Sigmoid colon (tissue), 4 donors: ENCODE data around the gene ATP1B3.

Source experiments
- CTCF ChIP-seq, 4 experiments: fragments of 450-650 bp in 3 of 4; fragments of 200-600 bp in 1 of 4; IDR thresholded peaks; one replicate each; pipeline ENCODE4 v1.5.1; 2016 to 2019; ENCODE audit warnings: antibody characterized with exemption in 4 of 4, mild to moderate bottlenecking in 3 of 4, moderate library complexity in 2 of 4
- EP300 ChIP-seq, 4 donors: sonication (generic); formaldehyde crosslinking; IDR thresholded peaks; one replicate each; pipeline ENCODE4 v1.6.1; 2017; ENCODE audit warnings: antibody characterized with exemption in 4 of 4
- POLR2A ChIP-seq, 2 donors: fragments of 450-650 bp; IDR thresholded peaks; one replicate each; pipeline ENCODE4 v1.6.1; 2016; ENCODE audit warnings: antibody characterized with exemption in 2 of 2, mild to moderate bottlenecking in 2 of 2, moderate library complexity in 2 of 2
- POLR2AphosphoS5 ChIP-seq, 4 donors: sonication (generic); formaldehyde crosslinking; IDR thresholded peaks; one replicate each; pipeline ENCODE4 v1.6.1; 2017; ENCODE audit warnings: antibody characterized with exemption in 4 of 4

GRCh38 chr3:141887051-141887450 is 10.6 kb downstream of the ATP1B3 start:
- TF ChIP-seq POLR2A (IDR thresholded peaks at IDR 0.05) (no peak), CTCF (IDR thresholded peaks at IDR 0.05) (no peak), POLR2AphosphoS5 (IDR thresholded peaks at IDR 0.05) (no peak), EP300 (IDR thresholded peaks at IDR 0.05) (no peak)
